Ishikawa (cell line): ENCODE measurements around the gene ABCC4.
A peak's percentile ranks its signal among the peaks of the same experiment; 100 is the strongest.

Experiments
- CEBPB ChIP-seq: IDR thresholded peaks from 2 replicates; pipeline ENCODE4 v1.6.1; 2012
- CREB1 ChIP-seq: IDR thresholded peaks from 2 replicates; pipeline ENCODE4 v1.6.1; 2012; ENCODE audit warnings: low read depth
- EGR1 ChIP-seq: IDR thresholded peaks from 2 replicates; pipeline ENCODE4 v1.6.1; 2012
- EP300 ChIP-seq: IDR thresholded peaks from 2 replicates; pipeline ENCODE4 v1.6.1; 2012; ENCODE audit warnings: borderline replicate concordance
- FOXM1 ChIP-seq: IDR thresholded peaks from 2 replicates; pipeline ENCODE4 v1.6.1; 2012; ENCODE audit warnings: low read depth, borderline replicate concordance
- NFIC ChIP-seq: IDR thresholded peaks from 2 replicates; pipeline ENCODE4 v1.6.1; 2012
- RAD21 ChIP-seq: IDR thresholded peaks from 2 replicates; pipeline ENCODE4 v1.6.1; 2012; ENCODE audit warnings: low read depth
- TAF1 ChIP-seq: IDR thresholded peaks from 2 replicates; pipeline ENCODE4 v1.6.1; 2012; ENCODE audit warnings: low read depth, mild to moderate bottlenecking
- TCF12 ChIP-seq: IDR thresholded peaks from 2 replicates; pipeline ENCODE4 v1.6.1; 2012; ENCODE audit warnings: low read depth
- TEAD4 ChIP-seq: IDR thresholded peaks from 2 replicates; pipeline ENCODE4 v1.6.1; 2012
- YY1 ChIP-seq: IDR thresholded peaks from 2 replicates; pipeline ENCODE4 v1.6.1; 2012; ENCODE audit warnings: low read depth
- ZBTB7A ChIP-seq: IDR thresholded peaks from 2 replicates; pipeline ENCODE4 v1.6.1; 2012; ENCODE audit warnings: low read depth
- TF ChIP-seq, protein P1 (sequence below): IDR thresholded peaks from 2 replicates; pipeline ENCODE4 v1.6.1; 2012
- TF ChIP-seq, protein P2 (sequence below): IDR thresholded peaks from 2 replicates; pipeline ENCODE4 v1.6.1; 2012; ENCODE audit warnings: low read depth, mild to moderate bottlenecking
- TF ChIP-seq, protein P3 (sequence below): IDR thresholded peaks from 2 replicates; pipeline ENCODE4 v1.6.1; 2012

Gene ABCC4

DNA sequence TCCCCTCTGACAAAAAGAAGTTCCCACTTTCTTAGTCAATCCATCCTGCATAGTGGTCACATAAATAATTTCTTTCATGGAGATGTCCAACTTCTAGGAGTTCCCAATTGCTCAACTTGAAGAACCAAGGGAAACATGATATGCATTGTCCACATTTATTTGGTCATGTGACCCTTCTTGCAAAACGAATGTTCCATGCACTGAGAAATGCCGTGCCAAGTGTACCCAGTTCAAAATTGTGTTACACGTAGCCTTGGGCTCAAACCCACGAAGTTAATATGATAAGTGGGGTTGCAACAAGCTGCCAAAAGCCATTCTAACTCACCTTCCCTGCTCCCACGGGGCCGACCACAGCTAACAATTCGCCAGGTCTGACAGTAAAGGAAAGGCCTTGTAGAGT is 113.1 kb downstream of the ABCC4 start:
- TF ChIP-seq EGR1, result no peak
- TF ChIP-seq, protein P1, sequence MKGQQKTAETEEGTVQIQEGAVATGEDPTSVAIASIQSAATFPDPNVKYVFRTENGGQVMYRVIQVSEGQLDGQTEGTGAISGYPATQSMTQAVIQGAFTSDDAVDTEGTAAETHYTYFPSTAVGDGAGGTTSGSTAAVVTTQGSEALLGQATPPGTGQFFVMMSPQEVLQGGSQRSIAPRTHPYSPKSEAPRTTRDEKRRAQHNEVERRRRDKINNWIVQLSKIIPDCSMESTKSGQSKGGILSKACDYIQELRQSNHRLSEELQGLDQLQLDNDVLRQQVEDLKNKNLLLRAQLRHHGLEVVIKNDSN, result peak; percentile 44

DNA sequence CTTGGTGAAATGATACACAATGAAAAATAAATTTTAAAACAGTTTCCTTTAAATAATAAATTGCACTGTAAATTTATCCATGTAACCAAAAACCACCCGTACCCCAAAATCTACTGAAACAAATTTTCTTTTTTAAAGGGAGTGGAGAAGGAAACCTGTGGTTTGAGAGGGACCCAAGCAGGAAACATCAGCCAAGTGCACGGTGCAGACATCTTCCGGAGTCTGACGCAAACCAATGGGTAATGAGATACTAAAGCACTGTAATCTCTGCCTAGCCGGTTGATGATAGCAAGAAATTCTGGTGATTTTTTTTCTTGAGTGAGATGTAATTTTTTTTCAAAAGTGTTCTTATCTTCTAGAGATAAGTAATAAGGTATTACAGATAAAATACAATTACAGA is 115.4 kb downstream of the ABCC4 start:
- TF ChIP-seq, protein P2, sequence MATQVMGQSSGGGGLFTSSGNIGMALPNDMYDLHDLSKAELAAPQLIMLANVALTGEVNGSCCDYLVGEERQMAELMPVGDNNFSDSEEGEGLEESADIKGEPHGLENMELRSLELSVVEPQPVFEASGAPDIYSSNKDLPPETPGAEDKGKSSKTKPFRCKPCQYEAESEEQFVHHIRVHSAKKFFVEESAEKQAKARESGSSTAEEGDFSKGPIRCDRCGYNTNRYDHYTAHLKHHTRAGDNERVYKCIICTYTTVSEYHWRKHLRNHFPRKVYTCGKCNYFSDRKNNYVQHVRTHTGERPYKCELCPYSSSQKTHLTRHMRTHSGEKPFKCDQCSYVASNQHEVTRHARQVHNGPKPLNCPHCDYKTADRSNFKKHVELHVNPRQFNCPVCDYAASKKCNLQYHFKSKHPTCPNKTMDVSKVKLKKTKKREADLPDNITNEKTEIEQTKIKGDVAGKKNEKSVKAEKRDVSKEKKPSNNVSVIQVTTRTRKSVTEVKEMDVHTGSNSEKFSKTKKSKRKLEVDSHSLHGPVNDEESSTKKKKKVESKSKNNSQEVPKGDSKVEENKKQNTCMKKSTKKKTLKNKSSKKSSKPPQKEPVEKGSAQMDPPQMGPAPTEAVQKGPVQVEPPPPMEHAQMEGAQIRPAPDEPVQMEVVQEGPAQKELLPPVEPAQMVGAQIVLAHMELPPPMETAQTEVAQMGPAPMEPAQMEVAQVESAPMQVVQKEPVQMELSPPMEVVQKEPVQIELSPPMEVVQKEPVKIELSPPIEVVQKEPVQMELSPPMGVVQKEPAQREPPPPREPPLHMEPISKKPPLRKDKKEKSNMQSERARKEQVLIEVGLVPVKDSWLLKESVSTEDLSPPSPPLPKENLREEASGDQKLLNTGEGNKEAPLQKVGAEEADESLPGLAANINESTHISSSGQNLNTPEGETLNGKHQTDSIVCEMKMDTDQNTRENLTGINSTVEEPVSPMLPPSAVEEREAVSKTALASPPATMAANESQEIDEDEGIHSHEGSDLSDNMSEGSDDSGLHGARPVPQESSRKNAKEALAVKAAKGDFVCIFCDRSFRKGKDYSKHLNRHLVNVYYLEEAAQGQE, result no peak
- TF ChIP-seq, protein P3, sequence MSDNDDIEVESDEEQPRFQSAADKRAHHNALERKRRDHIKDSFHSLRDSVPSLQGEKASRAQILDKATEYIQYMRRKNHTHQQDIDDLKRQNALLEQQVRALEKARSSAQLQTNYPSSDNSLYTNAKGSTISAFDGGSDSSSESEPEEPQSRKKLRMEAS, result no peak
- TF ChIP-seq TEAD4 (no peak), YY1 (no peak), NFIC (no peak), ZBTB7A (no peak), CEBPB (no peak), CREB1 (no peak), EGR1 (no peak), TAF1 (no peak)
- TF ChIP-seq, protein P1, result no peak

DNA sequence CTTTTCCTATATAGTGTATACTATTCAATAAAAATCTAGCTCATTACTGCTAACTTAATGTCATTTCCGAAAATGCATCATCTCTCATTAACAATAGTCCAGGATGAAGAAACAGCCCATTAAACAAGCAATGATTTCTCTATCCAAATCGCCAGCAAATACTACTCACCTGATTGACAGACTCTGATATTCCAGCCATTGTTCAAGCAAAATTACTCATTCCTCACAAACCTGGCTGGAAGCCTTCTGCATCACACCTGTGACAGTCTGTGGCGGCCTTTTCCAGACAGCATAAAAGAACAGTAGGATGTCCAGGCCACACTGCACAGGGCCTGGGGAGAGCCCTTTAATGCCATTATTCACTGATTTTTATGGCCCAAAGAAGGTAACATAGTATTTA is 115.9 kb downstream of the ABCC4 start:
- TF ChIP-seq ZBTB7A (no peak), FOXM1 (no peak), TCF12 (no peak), TEAD4 (no peak), YY1 (no peak), CREB1 (no peak), CEBPB (no peak), RAD21 (no peak), EP300 (no peak), TAF1 (no peak), EGR1 (no peak)
- TF ChIP-seq, protein P1, result no peak
- TF ChIP-seq, protein P2, result no peak
- TF ChIP-seq, protein P3, result no peak

DNA sequence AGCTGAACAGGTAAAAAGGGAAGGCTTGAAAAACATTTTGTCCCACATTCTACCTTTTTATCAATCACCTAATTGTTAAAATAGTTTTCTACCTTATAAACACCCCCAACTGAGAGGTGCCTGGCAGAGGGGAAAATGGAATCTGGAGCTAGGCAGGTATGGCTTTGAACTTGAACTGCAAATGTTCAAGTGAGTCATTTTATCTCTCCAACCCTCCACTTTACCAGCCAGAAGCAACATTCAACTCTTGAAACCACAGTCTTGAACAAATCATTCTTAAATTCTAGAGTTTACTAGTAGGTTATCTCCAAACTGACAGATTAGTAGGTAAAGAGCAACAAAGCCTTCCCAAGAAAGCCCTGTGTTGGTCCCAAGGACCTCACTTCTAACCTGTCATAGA is 116.9 kb downstream of the ABCC4 start:
- no peak for TF ChIP-seq FOXM1
- TF ChIP-seq EGR1, result no peak
- TF ChIP-seq TAF1, result no peak
- TF ChIP-seq, protein P2, result no peak
- no peak for TF ChIP-seq CREB1
- TF ChIP-seq, protein P1, result no peak
- TF ChIP-seq NFIC, result no peak
- TF ChIP-seq, protein P3, result no peak
- TF ChIP-seq CEBPB, result no peak
